HepG2 (cell line): Measurements from ENCODE around the gene SLC2A10. TPM values are rescaled to one million over a fixed set of nuclear protein-coding genes. Genes with fewer than 3 reads are reported as not detected.

ENCODE experiments used
- CBFB ChIP-seq: sonication (generic); formaldehyde crosslinking; IDR thresholded peaks from 2 replicates; pipeline ENCODE4 v1.4.0; 2020; ENCODE audit warnings: missing genetic modification reagents
- ETV5 ChIP-seq: IDR thresholded peaks from 2 replicates; pipeline ENCODE4 v1.6.1; 2018; ENCODE audit warnings: missing biosample characterization, missing genetic modification reagents, inconsistent platforms, borderline replicate concordance
- ETV6 ChIP-seq: sonication (generic); formaldehyde crosslinking; conservative IDR thresholded peaks from 2 replicates; pipeline ENCODE4 v1.4.0; 2020; ENCODE audit warnings: missing genetic modification reagents
- FOSL2 ChIP-seq: sonication (generic); formaldehyde crosslinking; IDR thresholded peaks from 2 replicates; pipeline ENCODE4 v1.4.0; 2020; ENCODE audit warnings: missing genetic modification reagents
- HCFC1 ChIP-seq: fragments of 150-350 bp; IDR thresholded peaks from 2 replicates; pipeline ENCODE4 v1.6.1; 2014; ENCODE audit warnings: low read depth, low read length
- NFE2L2 ChIP-seq: fragments of 150-350 bp; IDR thresholded peaks from 2 replicates; pipeline ENCODE4 v1.6.1; 2014; ENCODE audit warnings: low read length
- ONECUT2 ChIP-seq: sonication (generic); formaldehyde crosslinking; IDR thresholded peaks from 2 replicates; pipeline ENCODE4 v1.4.0; 2020; ENCODE audit warnings: missing genetic modification reagents
- PPARG ChIP-seq: conservative IDR thresholded peaks from 2 replicates; pipeline ENCODE4 v1.6.1; 2016; ENCODE audit warnings: missing biosample characterization, missing genetic modification reagents
- PTBP1 ChIP-seq: fragments of 200-400 bp; formaldehyde crosslinking; IDR thresholded peaks from 2 replicates; pipeline ENCODE4 v1.6.1; 2018; ENCODE audit warnings: low read length, low read depth; ENCODE audit not compliant: poor library complexity, severe bottlenecking
- SAP130 ChIP-seq: IDR thresholded peaks from 2 replicates; pipeline ENCODE4 v1.6.1; 2016; ENCODE audit warnings: low read depth
- SOX5 ChIP-seq: IDR thresholded peaks from 2 replicates; pipeline ENCODE4 v1.6.1; 2016; ENCODE audit warnings: borderline replicate concordance
- SP4 ChIP-seq: sonication (generic); formaldehyde crosslinking; IDR thresholded peaks from 2 replicates; pipeline ENCODE4 v1.8.1; 2023; ENCODE audit warnings: mild to moderate bottlenecking, missing genetic modification reagents
- STAT5B ChIP-seq: sonication (generic); formaldehyde crosslinking; IDR thresholded peaks from 2 replicates; pipeline ENCODE4 v1.4.0; 2020; ENCODE audit warnings: missing genetic modification reagents
- TEAD2 ChIP-seq: sonication (generic); formaldehyde crosslinking; IDR thresholded peaks from 2 replicates; pipeline ENCODE4 v1.9.0; 2021; ENCODE audit warnings: missing genetic modification reagents
- TGIF2 ChIP-seq: IDR thresholded peaks from 2 replicates; pipeline ENCODE4 v1.6.1; 2016; ENCODE audit warnings: control low read depth, missing compliant biosample characterization
- WIZ ChIP-seq: sonication (generic); formaldehyde crosslinking; IDR thresholded peaks from 2 replicates; pipeline ENCODE4 v1.5.1; 2020; ENCODE audit warnings: mild to moderate bottlenecking, missing genetic modification reagents
- ZNF121 ChIP-seq: sonication (generic); formaldehyde crosslinking; IDR thresholded peaks from 2 replicates; pipeline ENCODE4 v1.5.0; 2020; ENCODE audit warnings: mild to moderate bottlenecking, missing genetic modification reagents
- ZNF260 ChIP-seq: sonication (generic); formaldehyde crosslinking; IDR thresholded peaks from 2 replicates; pipeline ENCODE4 v1.4.0; 2020; ENCODE audit warnings: missing genetic modification reagents, low read depth, mild to moderate bottlenecking, borderline replicate concordance
- ZNF335 ChIP-seq: sonication (generic); formaldehyde crosslinking; IDR thresholded peaks from 2 replicates; pipeline ENCODE4 v1.4.0; 2020; ENCODE audit warnings: missing genetic modification reagents
- ZNF367 ChIP-seq: sonication (generic); formaldehyde crosslinking; IDR thresholded peaks from 2 replicates; pipeline ENCODE4 v1.4.0; 2020; ENCODE audit warnings: missing genetic modification reagents, borderline replicate concordance
- ZNF543 ChIP-seq: sonication (generic); formaldehyde crosslinking; IDR thresholded peaks from 2 replicates; pipeline ENCODE4 v1.4.0; 2020; ENCODE audit warnings: mild to moderate bottlenecking, missing genetic modification reagents
- ZNF572 ChIP-seq: sonication (generic); formaldehyde crosslinking; IDR thresholded peaks from 2 replicates; pipeline ENCODE4 v1.5.1; 2020; ENCODE audit warnings: mild to moderate bottlenecking, missing genetic modification reagents
- ZNF746 ChIP-seq: sonication (generic); formaldehyde crosslinking; IDR thresholded peaks from 2 replicates; pipeline ENCODE4 v1.8.0; 2022; ENCODE audit warnings: mild to moderate bottlenecking, missing genetic modification reagents
- ZSCAN25 ChIP-seq: sonication (generic); formaldehyde crosslinking; IDR thresholded peaks from 2 replicates; pipeline ENCODE4 v1.8.0; 2022; ENCODE audit warnings: mild to moderate bottlenecking, missing genetic modification reagents
- polyA plus RNA-seq, 8 experiments: library from polyadenylated mRNA; depleted of rRNA in 3 of 8; stranded (reverse) in 7 of 8; unstranded in 1 of 8; fragments of >200 nt; fragmentation: Illumina TruSeq in 4 of 8; extraction: Trizol in 4 of 8; gene quantifications; 2 replicates each; pipeline versions ENCODE4 v1.2.1 to v1.2.3, GENCODE V29; 2011 to 2016; ENCODE audit warnings: low read depth in 4 of 8, missing spikeins in 1 of 8, mixed read lengths in 1 of 8; ENCODE audit not compliant: insufficient read depth in 1 of 8
- total RNA-seq, 5 experiments: library from RNA; depleted of rRNA; stranded (reverse); fragments of >200 nt; fragmentation: Illumina TruSeq; extraction: Trizol; gene quantifications; 2 replicates each; pipeline ENCODE4 v1.2.3, GENCODE V29; 2016; ENCODE audit warnings: low read depth in 1 of 5
- TF ChIP-seq, protein P1 (sequence below): sonication (generic); formaldehyde crosslinking; conservative IDR thresholded peaks from 2 replicates; pipeline ENCODE4 v1.4.0; 2020; ENCODE audit warnings: missing genetic modification reagents
- TF ChIP-seq, protein P2 (sequence below): sonication (generic); formaldehyde crosslinking; IDR thresholded peaks from 2 replicates; pipeline ENCODE4 v1.4.0; 2020; ENCODE audit warnings: mild to moderate bottlenecking, missing genetic modification reagents
- TF ChIP-seq, protein P3 (sequence below): fragments of 450-650 bp; IDR thresholded peaks from 2 replicates; pipeline ENCODE4 v1.6.1; 2016

SLC2A10 gene
- total and polyA plus RNA-seq, 2 of the 13 experiments (the other 11 are each of a cell fraction or from before 2014, with no cell fraction given) = 16.0 to 18.4 TPM

DNA sequence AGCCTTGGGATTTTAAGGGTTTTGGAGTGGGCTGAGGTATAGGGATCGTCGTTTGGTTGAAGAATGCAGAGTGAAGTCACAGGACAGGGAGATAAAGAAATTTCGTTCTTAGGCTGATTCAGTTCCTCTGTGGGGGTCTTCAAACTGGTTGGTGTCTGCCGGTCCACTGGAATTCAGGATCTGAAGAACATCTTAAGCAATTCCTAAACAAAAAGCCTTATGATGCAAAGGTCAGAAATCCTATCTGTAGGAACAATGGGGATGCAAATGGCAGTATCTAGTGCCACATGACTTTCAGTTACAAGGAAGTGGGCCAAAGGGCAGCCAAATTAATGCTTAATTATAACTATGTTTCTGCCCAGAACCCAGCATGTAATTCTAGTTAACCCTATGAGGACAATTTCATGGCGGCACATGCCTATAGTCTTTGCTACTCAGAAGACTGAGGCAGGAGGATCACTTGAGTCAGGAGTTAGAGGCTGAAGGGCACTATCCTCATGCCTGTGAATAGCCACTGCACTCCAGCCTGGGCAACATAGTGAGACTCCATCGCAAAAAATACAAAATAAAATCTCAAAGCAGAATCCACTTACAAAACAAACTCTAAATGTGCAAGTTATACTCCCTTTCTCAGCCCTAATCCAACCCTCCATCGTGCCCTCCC lies 4.6 kb upstream of the SLC2A10 start (continued):
- TF ChIP-seq, protein P1, sequence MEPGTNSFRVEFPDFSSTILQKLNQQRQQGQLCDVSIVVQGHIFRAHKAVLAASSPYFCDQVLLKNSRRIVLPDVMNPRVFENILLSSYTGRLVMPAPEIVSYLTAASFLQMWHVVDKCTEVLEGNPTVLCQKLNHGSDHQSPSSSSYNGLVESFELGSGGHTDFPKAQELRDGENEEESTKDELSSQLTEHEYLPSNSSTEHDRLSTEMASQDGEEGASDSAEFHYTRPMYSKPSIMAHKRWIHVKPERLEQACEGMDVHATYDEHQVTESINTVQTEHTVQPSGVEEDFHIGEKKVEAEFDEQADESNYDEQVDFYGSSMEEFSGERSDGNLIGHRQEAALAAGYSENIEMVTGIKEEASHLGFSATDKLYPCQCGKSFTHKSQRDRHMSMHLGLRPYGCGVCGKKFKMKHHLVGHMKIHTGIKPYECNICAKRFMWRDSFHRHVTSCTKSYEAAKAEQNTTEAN (CRISPR knock-in tag) = no peak
- TF ChIP-seq ZNF121 (CRISPR knock-in tag) = peak; percentile 86
- no peak for TF ChIP-seq ETV6
- TF ChIP-seq ZNF543 (CRISPR knock-in tag) = no peak
- no peak for TF ChIP-seq TGIF2 (CRISPR knock-in tag)
- no peak for TF ChIP-seq CBFB (CRISPR knock-in tag)
- no peak for TF ChIP-seq ONECUT2 (CRISPR knock-in tag)
- no peak for TF ChIP-seq SP4
- no peak for TF ChIP-seq ZNF367 (CRISPR knock-in tag)
- TF ChIP-seq HCFC1 = no peak
- TF ChIP-seq PTBP1 = no peak
- TF ChIP-seq, protein P2, sequence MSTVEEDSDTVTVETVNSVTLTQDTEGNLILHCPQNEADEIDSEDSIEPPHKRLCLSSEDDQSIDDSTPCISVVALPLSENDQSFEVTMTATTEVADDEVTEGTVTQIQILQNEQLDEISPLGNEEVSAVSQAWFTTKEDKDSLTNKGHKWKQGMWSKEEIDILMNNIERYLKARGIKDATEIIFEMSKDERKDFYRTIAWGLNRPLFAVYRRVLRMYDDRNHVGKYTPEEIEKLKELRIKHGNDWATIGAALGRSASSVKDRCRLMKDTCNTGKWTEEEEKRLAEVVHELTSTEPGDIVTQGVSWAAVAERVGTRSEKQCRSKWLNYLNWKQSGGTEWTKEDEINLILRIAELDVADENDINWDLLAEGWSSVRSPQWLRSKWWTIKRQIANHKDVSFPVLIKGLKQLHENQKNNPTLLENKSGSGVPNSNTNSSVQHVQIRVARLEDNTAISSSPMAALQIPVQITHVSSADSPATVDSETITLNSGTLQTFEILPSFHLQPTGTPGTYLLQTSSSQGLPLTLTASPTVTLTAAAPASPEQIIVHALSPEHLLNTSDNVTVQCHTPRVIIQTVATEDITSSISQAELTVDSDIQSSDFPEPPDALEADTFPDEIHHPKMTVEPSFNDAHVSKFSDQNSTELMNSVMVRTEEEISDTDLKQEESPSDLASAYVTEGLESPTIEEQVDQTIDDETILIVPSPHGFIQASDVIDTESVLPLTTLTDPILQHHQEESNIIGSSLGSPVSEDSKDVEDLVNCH (CRISPR knock-in tag) = no peak
- TF ChIP-seq ZSCAN25 (CRISPR knock-in tag) = 0 out of 2 replicates have a peak, but pooled peaks have one; percentile 52
- no peak for TF ChIP-seq NFE2L2
- no peak for TF ChIP-seq TEAD2 (CRISPR knock-in tag)
- TF ChIP-seq, protein P3, sequence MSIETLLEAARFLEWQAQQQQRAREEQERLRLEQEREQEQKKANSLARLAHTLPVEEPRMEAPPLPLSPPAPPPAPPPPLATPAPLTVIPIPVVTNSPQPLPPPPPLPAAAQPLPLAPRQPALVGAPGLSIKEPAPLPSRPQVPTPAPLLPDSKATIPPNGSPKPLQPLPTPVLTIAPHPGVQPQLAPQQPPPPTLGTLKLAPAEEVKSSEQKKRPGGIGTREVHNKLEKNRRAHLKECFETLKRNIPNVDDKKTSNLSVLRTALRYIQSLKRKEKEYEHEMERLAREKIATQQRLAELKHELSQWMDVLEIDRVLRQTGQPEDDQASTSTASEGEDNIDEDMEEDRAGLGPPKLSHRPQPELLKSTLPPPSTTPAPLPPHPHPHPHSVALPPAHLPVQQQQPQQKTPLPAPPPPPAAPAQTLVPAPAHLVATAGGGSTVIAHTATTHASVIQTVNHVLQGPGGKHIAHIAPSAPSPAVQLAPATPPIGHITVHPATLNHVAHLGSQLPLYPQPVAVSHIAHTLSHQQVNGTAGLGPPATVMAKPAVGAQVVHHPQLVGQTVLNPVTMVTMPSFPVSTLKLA = no peak
- no peak for TF ChIP-seq ZNF335 (CRISPR knock-in tag)
- TF ChIP-seq SOX5 = peak; percentile 18; the same call in 1 of the 2 replicates
- 0 out of 2 replicates have a peak, but pooled peaks have one; percentile 44 for TF ChIP-seq WIZ (CRISPR knock-in tag)
- TF ChIP-seq FOSL2 (CRISPR knock-in tag) = no peak
- TF ChIP-seq STAT5B (CRISPR knock-in tag) = no peak
- TF ChIP-seq PPARG (CRISPR knock-in tag) = no peak
- no peak for TF ChIP-seq ETV5 (CRISPR knock-in tag)
- TF ChIP-seq ZNF260 = no peak
- no peak for TF ChIP-seq ZNF572 (CRISPR knock-in tag)
- no peak for TF ChIP-seq ZNF746 (CRISPR knock-in tag)
- TF ChIP-seq SAP130 (CRISPR knock-in tag) = no peak
